Measurements from ENCODE around the gene PALM3. TPM values are rescaled to one million over a fixed set of nuclear protein-coding genes. Genes with fewer than 3 reads are reported as not detected.

PALM3 gene
- total and polyA plus RNA-seq, 10 of the 15 experiments (the other 5 are each of a cell fraction or from before 2014, with no cell fraction given), result 0.07 TPM; not detected in 9

- TF ChIP-seq NKRF (conservative IDR thresholded peaks at IDR 0.05) (peak; percentile 75), USF1 (IDR thresholded peaks at IDR 0.05; ENCODE audit: borderline replicate concordance, extremely low read length, insufficient read depth, low read depth, low read length) (peak; percentile 23), FOS (IDR thresholded peaks at IDR 0.05; ENCODE audit: borderline replicate concordance, extremely low read depth, insufficient read length) (peak; percentile 99), HCFC1 (IDR thresholded peaks at IDR 0.05; ENCODE audit: low read length) (peak; percentile 95), NFYB (IDR thresholded peaks at IDR 0.05; ENCODE audit: insufficient read depth, low read depth, low read length) (peak; percentile 98), EP300 (IDR thresholded peaks at IDR 0.05; ENCODE audit: borderline replicate concordance in 1 of 2, control insufficient read depth in 1 of 2, low read depth in 2 of 2, low read length in 2 of 2) (peak in 1 of 2 experiments; percentile 79; a peak in 1 of 4 replicates), BHLHE40 (IDR thresholded peaks at IDR 0.05; ENCODE audit: borderline replicate concordance in 1 of 2, low read depth in 2 of 2, low read length in 1 of 2) (peak in 1 of 2 experiments; percentile 57; a peak in 2 of 4 replicates), NR2C1 (IDR thresholded peaks at IDR 0.05) (peak; percentile 27; the same call in 1 of the 2 replicates), ZNF274 (IDR thresholded peaks at IDR 0.05; ENCODE audit: insufficient read depth, insufficient read length) (no peak), POLR2AphosphoS2 (IDR thresholded peaks at IDR 0.05; ENCODE audit: low read depth, low read length) (0 out of 2 replicates have a peak, but pooled peaks have one; percentile 2), IRF3 (IDR thresholded peaks at IDR 0.05) (peak; percentile 100), SMARCA5 (IDR thresholded peaks at IDR 0.05) (peak; percentile 7; the same call in 1 of the 2 replicates), CEBPZ (IDR thresholded peaks at IDR 0.05; ENCODE audit: low read depth, low read length) (peak; percentile 99), ATF7 (IDR thresholded peaks at IDR 0.05; ENCODE audit: low read depth) (no peak), MEF2B (IDR thresholded peaks at IDR 0.05; ENCODE audit: partially characterized antibody, poor library complexity, severe bottlenecking) (peak; percentile 95), SREBF1 (IDR thresholded peaks at IDR 0.05; ENCODE audit: low read length) (peak; percentile 80), YY1 (IDR thresholded peaks at IDR 0.05; ENCODE audit: low read depth, low read length) (peak; percentile 85)
Measured at GRCh38 chr19:14006085-14006765, 55.7 kb downstream of the PALM3 start, which contains the start of gene RFX1 (continued).

Measured in GM12878 (cell line).